GM18511 (cell line): ENCODE data around the gene CEP250.
"Not testable (repeated sequence)": the region's sequence is repeated elsewhere in the genome, so short reads cannot be mapped to it uniquely, and the experiment has no call there.

Source experiments
- ATAC-seq: cut with Tn5 transposase; IDR thresholded peaks from one replicate; pipeline ENCODE4 v1.9.1; 2021; ENCODE audit warnings: mild to moderate bottlenecking, moderate library complexity; ENCODE audit not compliant: unreplicated experiment

The CEP250 gene

GRCh38 chr20:35449855-35450254 is 5.5 kb upstream of the CEP250 start:
- not testable (repeated sequence) for ATAC-seq

- no peak for ATAC-seq
These were observed 4.1 kb upstream of the CEP250 start for GRCh38 chr20:35451295-35451694.

- ATAC-seq: no peak
These were observed 1.8 kb upstream of the CEP250 start for GRCh38 chr20:35453647-35454046.

GRCh38 chr20:35456700-35457099 is 1.3 kb downstream of the CEP250 start:
- not testable (repeated sequence) for ATAC-seq

- ATAC-seq: not testable (repeated sequence)
These were observed 2.1 kb downstream of the CEP250 start for GRCh38 chr20:35457539-35457938.

- ATAC-seq: no peak
These were observed 3.0 kb downstream of the CEP250 start for GRCh38 chr20:35458388-35458787.

- no peak for ATAC-seq
These were observed 6.2 kb downstream of the CEP250 start for GRCh38 chr20:35461620-35462019.

- ATAC-seq: no peak
These were observed 7.0 kb downstream of the CEP250 start for GRCh38 chr20:35462351-35462750.

- ATAC-seq: no peak
These were observed 8.3 kb downstream of the CEP250 start for GRCh38 chr20:35463455-35464300.

- no peak for ATAC-seq
These were observed 10.6 kb downstream of the CEP250 start for GRCh38 chr20:35465976-35466375.

GRCh38 chr20:35466856-35467255 is 11.5 kb downstream of the CEP250 start:
- no peak for ATAC-seq

GRCh38 chr20:35467339-35468224 is 12.2 kb downstream of the CEP250 start:
- no peak for ATAC-seq

- no peak for ATAC-seq
These were observed 13.4 kb downstream of the CEP250 start for GRCh38 chr20:35468671-35469334.

- no peak for ATAC-seq
These were observed 16.8 kb downstream of the CEP250 start for GRCh38 chr20:35472209-35472608.

- ATAC-seq: no peak
These were observed 18.3 kb downstream of the CEP250 start for GRCh38 chr20:35473684-35474083.

GRCh38 chr20:35474303-35474871 is 19.0 kb downstream of the CEP250 start:
- ATAC-seq: no peak

- ATAC-seq: no peak
These were observed 20.9 kb downstream of the CEP250 start for GRCh38 chr20:35476288-35476687.

GRCh38 chr20:35478804-35479472 is 23.5 kb downstream of the CEP250 start:
- ATAC-seq: no peak

- ATAC-seq: no peak
These were observed 24.4 kb downstream of the CEP250 start for GRCh38 chr20:35479798-35480197.

GRCh38 chr20:35487479-35487878 is 32.1 kb downstream of the CEP250 start:
- no peak for ATAC-seq
